Activated CD4-positive, alpha-beta memory T cell treated with anti-CD3 and anti-CD28 coated beads for 36 hours (primary cell): ENCODE measurements around the gene MCFD2. TPM values are rescaled to one million over a fixed set of nuclear protein-coding genes. Genes with fewer than 3 reads are reported as not detected.

Experiments used
- CTCF ChIA-PET: fragments of 350-600 bp; sonication (Branson Sonifier 250); formaldehyde crosslinking; loops from one replicate; lab custom pipeline; 2021; ENCODE audit warnings: antibody characterized with exemption, inconsistent platforms; lab: Charles Lee
- POLR2A ChIA-PET: fragments of 350-600 bp; sonication (Branson Sonifier 250); formaldehyde crosslinking; loops from one replicate; lab custom pipeline; 2021; ENCODE audit warnings: antibody characterized with exemption; lab: Charles Lee
- DNase-seq: peaks from one replicate; pipeline ENCODE4 v3.0.0-alpha.2; 2020
- H3K27ac Mint-ChIP-seq: one replicate; pipeline ENCODE4 v1.8.0; 2021; ENCODE audit warnings: mixed read lengths
- H3K27me3 Mint-ChIP-seq: one replicate; pipeline ENCODE4 v1.8.0; 2021; ENCODE audit warnings: mixed read lengths
- H3K36me3 Mint-ChIP-seq: one replicate; pipeline ENCODE4 v1.8.0; 2021; ENCODE audit warnings: mixed read lengths
- H3K4me1 Mint-ChIP-seq: one replicate; pipeline ENCODE4 v1.8.0; 2021; ENCODE audit warnings: low read depth, mixed read lengths
- H3K4me3 Mint-ChIP-seq: one replicate; pipeline ENCODE4 v1.8.0; 2021; ENCODE audit warnings: mild to moderate bottlenecking, mixed read lengths
- H3K9me3 Mint-ChIP-seq: one replicate; pipeline ENCODE4 v1.8.0; 2021; ENCODE audit warnings: mixed read lengths
- intact Hi-C: fragments of 100-400 bp; cut with micrococcal nuclease; formaldehyde crosslinking; loops from one replicate; pipeline ENCODE4 v1.15.1; 2023
- total RNA-seq, 2 experiments: library from RNA; stranded (reverse); gene quantifications; one replicate each; pipeline ENCODE4 v1.2.3, GENCODE V29; 2021

MCFD2 gene
- total RNA-seq = 10 to 100 TPM; 31.4 to 36.5 TPM

GRCh38 chr2:46915281-46915810, at the start of gene MCFD2:
Gene MCFD2 (minus strand): TSS chr2:46915806. CDS start chr2:46909171, 6,635 bp downstream.
- Mint-ChIP-seq H3K4me3 (peak within 1 kb of the TSS; percentile 85), H3K27ac (peak within 1 kb of the TSS; percentile 80), H3K9me3 (no peaks in the 10 kb centered on the region), H3K4me1 (peaks cover 51% of the 10 kb centered on the region), H3K27me3 (no peaks in the 10 kb centered on the region), H3K36me3 (peaks cover 8% of the 10 kb centered on the region)
- ChIA-PET POLR2A (interaction anchor here (1.2 kb wide), 1 partner anchor 28 kb away, joined by 3 read pairs; no protein-coding TSS in a partner anchor), CTCF (interaction anchor here (0.6 to 0.7 kb wide), 2 partner anchors 57 to 164 kb away, joined by 3 to 4 read pairs; no protein-coding TSS in a partner anchor)
- DNase-seq = peak; percentile 23
- intact Hi-C loops = loop anchor here (5.0 kb wide), 1 partner anchor 357 kb away; no protein-coding TSS in a partner anchor

GRCh38 chr2:46964835-46965560, 49.4 kb upstream of the MCFD2 start:
- intact Hi-C loops = no loop called here
- POLR2A ChIA-PET = no interaction called here
- H3K4me1 Mint-ChIP-seq = peaks cover 19% of the 10 kb centered on the region

GRCh38 chr2:46963941-46964673, 48.5 kb upstream of the MCFD2 start:
- POLR2A ChIA-PET = interaction anchor here (1.2 kb wide), 1 partner anchor 18 kb away, joined by 3 read pairs; no protein-coding TSS in a partner anchor
- intact Hi-C loops = no loop called here
- DNase-seq = no peak
- Mint-ChIP-seq H3K4me1 (peaks cover 17% of the 10 kb centered on the region), H3K27me3 (no peaks in the 10 kb centered on the region), H3K9me3 (no peaks in the 10 kb centered on the region), H3K27ac (peak overlapping the region; percentile 54), H3K36me3 (peaks cover 16% of the 10 kb centered on the region), H3K4me3 (no peak overlapping the region)
- CTCF ChIA-PET = no interaction called here

More at GRCh38 chr2:46964835-46965560, 49.4 kb upstream of the MCFD2 start:
- no peak for DNase-seq
- Mint-ChIP-seq H3K27ac (no peak overlapping the region), H3K36me3 (peaks cover 16% of the 10 kb centered on the region), H3K27me3 (no peaks in the 10 kb centered on the region), H3K4me3 (no peak overlapping the region), H3K9me3 (no peaks in the 10 kb centered on the region)
- CTCF ChIA-PET = no interaction called here

GRCh38 chr2:46963210-46963609, 47.6 kb upstream of the MCFD2 start:
- POLR2A ChIA-PET = interaction anchor here (1.2 kb wide), 1 partner anchor 19 kb away, joined by 3 read pairs; no protein-coding TSS in a partner anchor
- CTCF ChIA-PET = no interaction called here
- no peaks in the 10 kb centered on the region for H3K9me3 Mint-ChIP-seq
- intact Hi-C loops = no loop called here
- H3K4me3 Mint-ChIP-seq = no peak overlapping the region
- H3K4me1 Mint-ChIP-seq = peaks cover 17% of the 10 kb centered on the region
- H3K27me3 Mint-ChIP-seq = no peaks in the 10 kb centered on the region
- no peak for DNase-seq
- H3K27ac Mint-ChIP-seq = no peak overlapping the region
- peaks cover 21% of the 10 kb centered on the region for H3K36me3 Mint-ChIP-seq

GRCh38 chr2:46962751-46963150, 47.1 kb upstream of the MCFD2 start:
- POLR2A ChIA-PET = no interaction called here

GRCh38 chr2:46960618-46961017, 45.0 kb upstream of the MCFD2 start:
- no peak overlapping the region for H3K27ac Mint-ChIP-seq
- intact Hi-C loops = no loop called here
- POLR2A ChIA-PET = no interaction called here

More at GRCh38 chr2:46962751-46963150, 47.1 kb upstream of the MCFD2 start:
- no peak overlapping the region for H3K27ac Mint-ChIP-seq
- no peak for DNase-seq
- H3K4me1 Mint-ChIP-seq = peaks cover 17% of the 10 kb centered on the region
- no peaks in the 10 kb centered on the region for H3K27me3 Mint-ChIP-seq
- no peak overlapping the region for H3K4me3 Mint-ChIP-seq
- H3K36me3 Mint-ChIP-seq = peaks cover 24% of the 10 kb centered on the region
- CTCF ChIA-PET = interaction anchor here (1.8 kb wide), 1 partner anchor 19 kb away, joined by 4 read pairs; no protein-coding TSS in a partner anchor
- no peaks in the 10 kb centered on the region for H3K9me3 Mint-ChIP-seq
- intact Hi-C loops = no loop called here

GRCh38 chr2:46958431-46959017, 42.9 kb upstream of the MCFD2 start:
- H3K9me3 Mint-ChIP-seq = no peaks in the 10 kb centered on the region
- H3K4me1 Mint-ChIP-seq = peaks cover 8% of the 10 kb centered on the region
- CTCF ChIA-PET = no interaction called here
- no peak overlapping the region for H3K4me3 Mint-ChIP-seq
- H3K27ac Mint-ChIP-seq = no peak overlapping the region
- peaks cover 50% of the 10 kb centered on the region for H3K36me3 Mint-ChIP-seq
- POLR2A ChIA-PET = no interaction called here
- H3K27me3 Mint-ChIP-seq = no peaks in the 10 kb centered on the region
- DNase-seq = no peak
- intact Hi-C loops = no loop called here

More at GRCh38 chr2:46960618-46961017, 45.0 kb upstream of the MCFD2 start:
- H3K27me3 Mint-ChIP-seq = no peaks in the 10 kb centered on the region
- H3K9me3 Mint-ChIP-seq = no peaks in the 10 kb centered on the region
- peaks cover 36% of the 10 kb centered on the region for H3K36me3 Mint-ChIP-seq
- H3K4me3 Mint-ChIP-seq = no peak overlapping the region
- DNase-seq = no peak
- H3K4me1 Mint-ChIP-seq = peaks cover 12% of the 10 kb centered on the region
- CTCF ChIA-PET = no interaction called here

- peaks cover 49% of the 10 kb centered on the region for H3K36me3 Mint-ChIP-seq
These were observed 41.5 kb upstream of the MCFD2 start for GRCh38 chr2:46956981-46957531.

GRCh38 chr2:46955764-46956163, 40.2 kb upstream of the MCFD2 start:
- Mint-ChIP-seq H3K9me3 (no peaks in the 10 kb centered on the region), H3K4me1 (peaks cover 8% of the 10 kb centered on the region), H3K4me3 (no peak overlapping the region), H3K27ac (no peak overlapping the region), H3K27me3 (no peaks in the 10 kb centered on the region), H3K36me3 (peaks cover 53% of the 10 kb centered on the region)
- DNase-seq = no peak
- intact Hi-C loops = no loop called here
- ChIA-PET POLR2A (interaction anchor here (1.0 kb wide), 1 partner anchor 11 kb away, joined by 3 read pairs; no protein-coding TSS in a partner anchor), CTCF (no interaction called here)

More at GRCh38 chr2:46956981-46957531, 41.5 kb upstream of the MCFD2 start:
- POLR2A ChIA-PET = no interaction called here
- H3K27ac Mint-ChIP-seq = no peak overlapping the region
- H3K4me1 Mint-ChIP-seq = peaks cover 4% of the 10 kb centered on the region
- CTCF ChIA-PET = no interaction called here
- no peaks in the 10 kb centered on the region for H3K27me3 Mint-ChIP-seq
- intact Hi-C loops = no loop called here
- no peak overlapping the region for H3K4me3 Mint-ChIP-seq
- DNase-seq = no peak
- no peaks in the 10 kb centered on the region for H3K9me3 Mint-ChIP-seq

GRCh38 chr2:46954951-46955571, 39.5 kb upstream of the MCFD2 start:
- Mint-ChIP-seq H3K4me3 (no peak overlapping the region), H3K36me3 (peaks cover 57% of the 10 kb centered on the region), H3K27me3 (no peaks in the 10 kb centered on the region), H3K4me1 (peaks cover 12% of the 10 kb centered on the region), H3K27ac (no peak overlapping the region), H3K9me3 (no peaks in the 10 kb centered on the region)
- DNase-seq = no peak
- CTCF ChIA-PET = no interaction called here
- intact Hi-C loops = no loop called here
- POLR2A ChIA-PET = interaction anchor here (1.0 kb wide), 1 partner anchor 11 kb away, joined by 3 read pairs; no protein-coding TSS in a partner anchor

- H3K4me1 Mint-ChIP-seq = peaks cover 23% of the 10 kb centered on the region
- DNase-seq = no peak
- CTCF ChIA-PET = interaction anchor here (0.8 to 1.7 kb wide), 2 partner anchors 33 to 371 kb away, joined by 3 to 6 read pairs; no protein-coding TSS in a partner anchor
- no peak overlapping the region for H3K27ac Mint-ChIP-seq
- H3K9me3 Mint-ChIP-seq = no peaks in the 10 kb centered on the region
- no peak overlapping the region for H3K4me3 Mint-ChIP-seq
- peaks cover 49% of the 10 kb centered on the region for H3K36me3 Mint-ChIP-seq
- H3K27me3 Mint-ChIP-seq = no peaks in the 10 kb centered on the region
- intact Hi-C loops = no loop called here
- POLR2A ChIA-PET = no interaction called here
These were observed 36.6 kb upstream of the MCFD2 start for GRCh38 chr2:46952171-46952570.
